AML-193 (cell line): ENCODE measurements around the gene DNAJC18.

Experiments
- DNase-seq, 2 experiments: peaks; one replicate each; lab custom pipeline; 2025; lab: John Stamatoyannopoulos, UW

Gene DNAJC18

GRCh38 chr5:139364466-139364865 is 74.9 kb downstream of the DNAJC18 start:
- no peak for DNase-seq

DNA sequence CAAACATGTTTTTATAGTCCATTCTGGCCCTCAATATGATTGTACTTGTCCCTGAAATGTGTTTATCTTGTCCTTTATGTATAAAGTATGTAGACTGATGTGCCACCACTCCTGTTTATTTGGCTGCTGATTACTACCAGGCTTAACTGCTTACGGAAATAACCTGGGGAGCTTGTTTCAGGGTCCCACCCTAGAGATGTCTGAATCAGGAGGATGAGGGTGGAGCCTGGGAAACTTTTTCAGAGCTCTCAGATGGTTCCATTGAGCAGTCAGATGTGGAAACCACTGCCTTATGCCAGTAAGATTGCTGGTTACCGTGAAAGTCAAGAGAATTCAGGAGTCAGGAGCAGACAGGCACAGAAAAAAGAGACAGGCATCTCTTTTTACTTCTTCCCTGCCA is 75.4 kb downstream of the DNAJC18 start:
- no peak for DNase-seq

DNA sequence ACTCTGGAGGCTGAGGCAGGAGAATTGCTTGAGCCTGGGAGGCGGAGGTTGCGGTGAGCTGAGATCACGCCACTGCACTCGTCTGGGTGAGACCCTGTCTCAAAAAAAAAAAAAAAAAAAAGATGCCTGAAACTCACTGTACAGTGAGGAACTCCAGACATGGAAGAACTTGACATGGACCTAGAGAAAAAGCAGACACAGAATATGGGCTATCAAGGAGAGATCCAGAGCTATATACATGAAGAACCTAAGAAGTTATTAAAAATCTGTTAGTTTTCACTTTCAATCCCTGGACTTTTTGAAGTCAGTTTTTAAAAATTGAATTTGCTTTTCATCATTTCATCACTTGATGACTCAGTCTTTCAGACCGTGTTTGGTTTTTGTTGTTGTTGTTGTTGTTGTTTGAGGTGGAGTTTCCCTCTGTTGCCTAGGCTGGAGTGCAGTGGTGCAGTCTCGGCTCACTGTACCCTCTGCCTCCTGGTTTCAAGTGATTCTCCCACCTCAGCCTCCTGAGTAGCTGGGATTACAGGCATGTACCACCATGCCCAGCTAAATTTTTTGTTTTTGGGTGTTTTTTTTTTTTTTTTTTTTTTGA is 77.4 kb downstream of the DNAJC18 start:
- DNase-seq: no peak

DNA sequence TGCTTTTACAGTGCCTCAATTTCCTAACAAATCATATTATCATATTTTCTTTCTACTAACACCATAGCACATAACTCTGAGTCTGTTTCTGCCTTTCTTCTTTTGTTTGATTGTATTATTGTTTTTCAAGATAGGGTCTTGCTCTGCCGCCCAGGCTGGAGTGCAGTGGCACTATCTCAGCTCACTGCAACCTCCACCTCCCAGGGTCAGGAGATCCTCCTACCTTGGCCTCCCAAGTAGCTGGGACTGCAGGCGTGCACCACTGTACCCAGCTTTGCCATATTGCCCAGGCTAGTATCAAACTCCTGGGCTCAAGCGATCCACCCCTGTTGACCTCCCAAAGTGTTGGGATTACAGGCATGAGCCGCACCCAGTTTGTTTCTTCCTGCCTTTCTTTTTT is 78.9 kb downstream of the DNAJC18 start:
- no peak for DNase-seq
